HG02852 (cell line): ENCODE measurements around the gene SPAG8.
A peak's percentile ranks its signal among the peaks of the same experiment; 100 is the strongest.

Experiments
- ATAC-seq: cut with Tn5 transposase; IDR thresholded peaks from one replicate; pipeline ENCODE4 v1.9.1; 2021; ENCODE audit warnings: mild to moderate bottlenecking, moderate library complexity; ENCODE audit not compliant: unreplicated experiment

Gene SPAG8

GRCh38 chr9:35812025-35812602, at the start of gene SPAG8:
SPAG8 (minus strand) TSS chr9:35812262; CDS start chr9:35812147, 115 bp downstream.
- peak; percentile 62 for ATAC-seq

DNA sequence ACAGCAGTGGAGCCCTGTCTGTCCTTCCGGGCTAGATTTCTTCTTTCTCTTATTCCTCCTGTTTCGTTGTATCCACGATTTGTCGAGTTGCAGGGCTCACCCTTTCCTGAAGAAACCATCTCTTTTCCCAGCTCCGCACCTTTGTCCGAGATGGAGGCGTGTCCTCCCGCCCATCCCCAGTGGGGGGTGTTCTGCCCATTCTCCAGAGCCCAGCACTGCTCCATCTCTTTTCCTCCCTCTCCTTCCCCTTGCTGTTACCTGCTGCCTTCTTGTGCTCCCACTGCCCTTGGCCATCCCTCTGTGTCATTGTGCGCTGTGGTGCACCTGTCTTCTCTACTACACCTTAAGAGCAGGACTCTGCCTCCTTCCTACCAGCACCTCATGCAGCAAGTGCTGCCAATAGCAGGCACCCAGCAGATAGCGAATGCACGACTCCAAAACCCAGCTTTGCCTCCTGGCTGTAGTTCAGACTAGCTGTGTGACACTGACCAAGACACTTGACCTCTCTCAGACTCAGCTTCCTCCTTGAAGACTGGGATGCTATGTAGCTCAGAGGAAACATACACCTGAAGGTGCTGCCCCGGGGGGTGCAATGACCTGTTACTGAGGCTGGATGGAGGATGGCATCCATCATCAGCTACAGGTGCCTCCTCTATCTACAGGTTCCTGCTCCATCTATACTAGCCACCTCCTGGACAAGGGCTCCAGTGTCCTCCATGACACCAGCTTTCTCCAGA, 49.3 kb upstream of the SPAG8 start:
- no peak for ATAC-seq

GRCh38 chr9:35859990-35860339, 47.9 kb upstream of the SPAG8 start:
- no peak for ATAC-seq

GRCh38 chr9:35859310-35859989, 47.4 kb upstream of the SPAG8 start:
- no peak for ATAC-seq

DNA sequence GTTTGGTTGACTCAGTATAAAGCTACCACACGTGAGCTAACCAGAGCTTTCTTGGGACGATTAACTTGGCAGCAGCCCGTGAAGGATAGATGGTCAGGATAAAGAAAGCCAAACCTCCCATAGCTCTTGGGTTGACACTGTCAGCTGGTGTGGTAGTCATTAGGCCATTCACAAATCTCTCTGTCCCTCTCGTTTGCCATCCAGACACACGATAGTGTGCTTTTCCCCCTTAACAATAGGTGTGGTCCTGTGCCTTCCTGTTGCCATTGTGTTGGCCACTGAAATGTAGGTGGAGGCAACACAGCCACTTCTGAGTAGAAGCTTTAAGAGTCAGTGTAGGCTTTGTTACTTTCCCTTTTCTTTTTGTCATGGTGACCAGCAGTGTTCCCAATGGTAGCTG, 46.4 kb upstream of the SPAG8 start:
- ATAC-seq, result no peak

DNA sequence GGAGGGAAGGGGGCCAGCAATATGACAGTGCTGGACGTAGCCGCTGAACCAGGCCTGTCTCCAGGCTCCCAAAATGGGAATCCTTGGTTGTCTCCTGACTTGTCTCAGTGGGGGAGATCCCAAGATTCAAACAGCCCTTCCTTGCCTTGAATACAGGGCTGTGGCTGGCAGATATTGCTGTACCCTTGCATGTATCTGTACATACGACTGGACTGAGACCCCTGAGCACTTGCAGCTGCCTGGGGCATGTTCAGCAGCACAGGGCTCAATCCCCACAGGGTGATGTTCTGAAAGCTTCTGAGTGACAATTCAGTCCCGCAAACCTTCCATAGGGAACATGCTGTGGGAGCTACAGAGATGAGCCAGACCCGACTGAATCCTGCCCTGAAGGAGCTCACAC, 44.8 kb upstream of the SPAG8 start:
- ATAC-seq, result no peak

DNA sequence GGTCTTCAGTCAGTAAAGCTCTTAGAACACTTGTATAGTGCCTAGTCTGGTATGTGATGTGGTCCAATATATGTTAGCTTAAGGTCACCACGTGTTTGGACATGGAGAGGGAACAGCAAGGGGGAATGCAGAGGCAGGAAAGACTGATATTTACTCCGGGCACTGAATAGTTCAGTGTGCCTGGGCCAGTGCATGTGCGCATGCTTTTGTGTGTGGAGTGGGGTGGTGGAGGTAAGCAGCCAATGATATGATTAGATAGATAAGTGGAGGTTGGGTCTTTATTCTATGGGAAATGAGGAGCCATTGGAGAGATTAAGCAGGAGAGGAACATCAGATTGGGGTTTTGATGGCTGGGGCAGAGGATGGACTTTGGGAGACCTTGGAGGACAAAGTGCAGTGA, 44.1 kb upstream of the SPAG8 start:
- no peak for ATAC-seq

- ATAC-seq, result no peak
Measured at GRCh38 chr9:35854091-35854762, 42.2 kb upstream of the SPAG8 start.

GRCh38 chr9:35852876-35853865, 41.1 kb upstream of the SPAG8 start:
- ATAC-seq, result no peak

- ATAC-seq, result no peak
Measured at GRCh38 chr9:35852267-35852815, 40.3 kb upstream of the SPAG8 start.

DNA sequence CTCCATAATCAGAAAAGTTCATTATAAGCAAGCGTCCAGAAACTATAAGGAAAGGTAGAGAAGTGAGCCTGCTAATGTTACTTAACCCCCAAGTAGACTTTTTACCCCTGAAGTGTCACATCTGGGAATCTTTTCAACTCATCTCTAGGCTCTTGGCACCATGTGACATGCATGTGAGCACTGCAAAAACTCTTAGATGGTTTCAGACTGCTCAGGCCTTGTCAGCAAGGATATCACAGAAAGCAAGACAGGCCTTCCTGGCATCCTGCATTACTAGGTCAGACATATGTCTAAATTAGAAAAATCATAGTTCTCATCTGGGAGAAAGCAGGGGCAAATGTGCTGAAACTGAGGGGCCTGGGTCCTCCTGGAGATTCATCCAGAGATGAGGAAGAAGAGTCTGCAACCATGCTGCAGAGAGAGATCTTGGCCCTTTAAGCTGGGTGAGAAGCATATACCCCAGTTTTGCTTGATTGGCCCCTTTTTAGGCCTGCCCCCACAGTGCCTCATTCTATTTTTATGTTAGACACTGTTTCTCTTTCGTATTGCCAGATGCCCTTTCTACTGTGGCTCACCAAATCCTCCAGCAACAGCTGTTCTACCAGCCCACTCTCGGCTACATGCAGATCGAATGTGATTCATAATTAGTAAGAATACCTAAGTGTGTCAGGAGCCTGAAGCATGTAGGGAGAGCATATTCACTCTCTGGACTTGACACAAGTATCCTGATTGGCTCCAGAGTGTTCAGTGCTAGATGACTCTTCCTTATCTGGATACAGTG, 35.9 kb upstream of the SPAG8 start:
- peak; percentile 89 for ATAC-seq

DNA sequence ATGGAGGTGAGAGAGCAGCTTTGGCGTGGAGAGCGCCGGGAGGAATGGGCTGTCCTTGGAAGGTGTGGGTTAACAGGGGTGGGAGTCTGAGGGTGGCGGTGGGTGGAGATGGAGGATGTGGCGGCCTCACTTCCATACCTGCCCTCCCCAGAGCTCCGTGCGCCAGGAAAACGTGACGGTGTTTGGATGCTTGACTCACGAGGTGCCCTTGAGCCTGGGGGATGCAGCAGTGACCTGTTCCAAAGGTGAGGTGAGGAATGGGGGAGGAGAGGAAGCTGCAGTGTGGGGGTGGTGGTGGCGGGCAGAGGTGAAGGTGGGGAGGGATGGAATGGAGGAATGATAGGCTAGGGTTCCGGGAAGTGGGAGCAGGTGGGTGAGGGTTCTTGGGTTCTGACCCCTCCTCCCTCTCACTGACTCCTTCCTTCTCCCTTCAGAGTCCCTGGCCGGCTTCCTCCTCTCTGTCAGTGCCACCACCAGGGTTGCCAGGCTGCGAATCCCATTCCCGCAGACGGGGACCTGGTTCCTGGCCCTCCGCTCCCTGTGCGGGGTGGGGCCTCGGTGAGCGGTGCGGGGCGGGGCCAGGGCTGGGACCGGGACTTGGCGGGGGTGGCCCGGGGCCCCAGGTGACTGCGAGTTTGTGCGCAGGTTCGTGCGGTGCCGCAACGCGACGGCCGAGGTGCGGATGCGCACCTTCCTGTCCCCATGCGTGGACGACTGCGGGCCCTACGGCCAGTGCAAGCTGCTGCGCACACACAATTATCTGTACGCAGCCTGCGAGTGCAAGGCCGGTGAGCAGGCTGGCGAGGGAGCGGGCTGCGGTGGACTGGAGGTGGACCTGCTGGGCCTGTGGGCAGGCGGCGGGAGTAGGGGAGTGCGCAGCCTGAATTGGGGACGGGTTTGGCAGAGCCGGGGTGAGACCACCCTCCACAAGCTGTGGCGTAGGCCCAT, 34.0 kb upstream of the SPAG8 start:
- ATAC-seq, result no peak

DNA sequence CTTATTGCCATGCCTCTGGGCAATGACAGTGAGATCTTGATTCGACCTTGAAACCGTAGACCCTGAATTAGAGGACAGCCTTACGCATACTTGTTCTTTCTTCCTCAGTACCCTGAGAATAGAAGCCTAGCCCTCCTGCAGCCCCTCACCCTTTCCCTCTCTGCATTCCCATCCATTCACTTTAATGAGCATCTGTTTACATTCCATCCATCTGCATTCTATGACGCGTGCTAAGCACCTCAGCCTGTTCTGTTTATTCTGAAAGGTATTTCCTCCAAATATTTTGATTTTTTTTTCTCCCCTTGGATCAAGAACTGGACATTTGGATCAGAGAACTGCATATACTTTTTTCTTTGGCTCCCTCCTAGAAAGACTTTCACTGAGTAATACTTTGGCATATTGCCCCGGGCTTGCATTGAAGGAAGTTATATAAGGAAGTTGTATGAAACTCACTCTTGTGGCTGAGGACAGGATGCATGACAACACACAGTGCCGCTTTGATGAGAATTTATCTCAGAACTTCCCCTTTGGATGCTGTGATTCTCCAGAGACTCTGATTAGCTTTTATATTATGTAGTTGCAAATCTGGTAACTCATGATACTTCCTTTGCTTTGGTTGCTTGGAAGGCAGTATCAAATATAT, 32.7 kb upstream of the SPAG8 start:
- no peak for ATAC-seq

GRCh38 chr9:35842795-35843194, 30.7 kb upstream of the SPAG8 start:
- ATAC-seq, result peak; percentile 67

GRCh38 chr9:35842020-35842745, 30.1 kb upstream of the SPAG8 start:
- no peak for ATAC-seq

- ATAC-seq, result no peak
Measured at GRCh38 chr9:35841645-35841900, 29.5 kb upstream of the SPAG8 start.

GRCh38 chr9:35840881-35841644, 29.0 kb upstream of the SPAG8 start:
- ATAC-seq, result no peak
